ENCODE results near the gene CRACDL. TPM values are rescaled to one million over a fixed set of nuclear protein-coding genes. Genes with fewer than 3 reads are reported as not detected.

The CRACDL gene
- polyA plus RNA-seq, 1 donor (not counting 4 experiments of a cell fraction or from before 2014, with no cell fraction given): 1.6 TPM

- H3K27ac ChIP-seq (ENCODE audit: control insufficient read depth, insufficient read depth, low read length): no peak overlapping the region
- no peaks in the 10 kb centered on the region for H3K36me3 ChIP-seq (ENCODE audit: control insufficient read depth in 2 of 2, extremely low read depth in 1 of 2, insufficient read depth in 2 of 2, low read length in 2 of 2)
- H3K4me1 ChIP-seq (ENCODE audit: control insufficient read depth, extremely low read depth, insufficient read depth, low read length): peaks cover 4% of the 10 kb centered on the region
- H3K9ac ChIP-seq (ENCODE audit: control insufficient read depth, extremely low read depth, insufficient read depth, low read length): no peak overlapping the region
- DNase-seq (ENCODE audit: low read depth, low spot score) (no peak), FAIRE-seq (no peak)
- H3K4me2 ChIP-seq (ENCODE audit: control insufficient read depth, extremely low read depth, insufficient read depth, low read depth, low read length): no peak overlapping the region
- no peaks in the 10 kb centered on the region for H3K9me1 ChIP-seq (ENCODE audit: control insufficient read depth, extremely low read depth, insufficient read depth, low read length)
- no peaks in the 10 kb centered on the region for H3K79me2 ChIP-seq (ENCODE audit: control insufficient read depth, insufficient read depth, low read length)
- TF ChIP-seq CTCF (optimal IDR thresholded peaks at IDR 0.05 in 1 of 3, IDR thresholded peaks at IDR 0.05 in 1 of 3, conservative IDR thresholded peaks at IDR 0.05 in 1 of 3; ENCODE audit: extremely low read depth in 1 of 3, insufficient read depth in 2 of 3, low read length in 3 of 3) (no peak), EZH2 (IDR thresholded peaks at IDR 0.05; ENCODE audit: low read length) (no peak)
- H3K4me3 ChIP-seq (ENCODE audit: control insufficient read depth in 2 of 3, extremely low read depth in 1 of 3, insufficient read depth in 2 of 3, low read depth in 1 of 3, low read length in 3 of 3): no peak overlapping the region
- no peak overlapping the region for H2AFZ ChIP-seq (ENCODE audit: control insufficient read depth, low read length)
- dilution Hi-C loops (cut with MboI; ENCODE audit: extremely low pct_ligation_motif_present, low sequenced_read_pairs): no loop called here
- H3K27me3 ChIP-seq (ENCODE audit: control insufficient read depth, extremely low read depth, insufficient read depth, low read length): no peaks in the 10 kb centered on the region
- no peaks in the 10 kb centered on the region for H3K9me3 ChIP-seq (ENCODE audit: control insufficient read depth, low read depth, low read length)
- H4K20me1 ChIP-seq (ENCODE audit: control insufficient read depth, extremely low read depth, insufficient read depth, low read length): no peaks in the 10 kb centered on the region
These were observed 60.8 kb downstream of the CRACDL start for GRCh38 chr2:98875081-98875728.

- Histone ChIP-seq H3K36me3 (ENCODE audit: control insufficient read depth in 2 of 2, extremely low read depth in 1 of 2, insufficient read depth in 2 of 2, low read length in 2 of 2) (no peaks in the 10 kb centered on the region), H3K9ac (ENCODE audit: control insufficient read depth, extremely low read depth, insufficient read depth, low read length) (no peak overlapping the region), H3K27me3 (ENCODE audit: control insufficient read depth, extremely low read depth, insufficient read depth, low read length) (no peaks in the 10 kb centered on the region), H3K9me1 (ENCODE audit: control insufficient read depth, extremely low read depth, insufficient read depth, low read length) (no peaks in the 10 kb centered on the region), H3K79me2 (ENCODE audit: control insufficient read depth, insufficient read depth, low read length) (no peaks in the 10 kb centered on the region), H3K4me3 (ENCODE audit: control insufficient read depth in 2 of 3, extremely low read depth in 1 of 3, insufficient read depth in 2 of 3, low read depth in 1 of 3, low read length in 3 of 3) (no peak overlapping the region), H3K4me1 (ENCODE audit: control insufficient read depth, extremely low read depth, insufficient read depth, low read length) (peaks cover 11% of the 10 kb centered on the region), H2AFZ (ENCODE audit: control insufficient read depth, low read length) (no peak overlapping the region), H3K4me2 (ENCODE audit: control insufficient read depth, extremely low read depth, insufficient read depth, low read depth, low read length) (no peak overlapping the region), H3K27ac (ENCODE audit: control insufficient read depth, insufficient read depth, low read length) (no peak overlapping the region), H4K20me1 (ENCODE audit: control insufficient read depth, extremely low read depth, insufficient read depth, low read length) (no peaks in the 10 kb centered on the region), H3K9me3 (ENCODE audit: control insufficient read depth, low read depth, low read length) (no peaks in the 10 kb centered on the region)
- TF ChIP-seq CTCF (optimal IDR thresholded peaks at IDR 0.05 in 1 of 3, IDR thresholded peaks at IDR 0.05 in 1 of 3, conservative IDR thresholded peaks at IDR 0.05 in 1 of 3; ENCODE audit: extremely low read depth in 1 of 3, insufficient read depth in 2 of 3, low read length in 3 of 3): no peak
- no peak for TF ChIP-seq EZH2 (IDR thresholded peaks at IDR 0.05; ENCODE audit: low read length)
- no peak for DNase-seq (ENCODE audit: low read depth, low spot score)
- dilution Hi-C loops (cut with MboI; ENCODE audit: extremely low pct_ligation_motif_present, low sequenced_read_pairs): no loop called here
- FAIRE-seq: no peak
These were observed 61.8 kb downstream of the CRACDL start for GRCh38 chr2:98874186-98874689.

Measured in keratinocyte (primary cell).